HepG2 (cell line): Measurements from ENCODE around the gene WDR6.

ENCODE experiments used
- DNMT1 ChIP-seq: sonication (generic); formaldehyde crosslinking; IDR thresholded peaks from 2 replicates; pipeline ENCODE4 v1.5.1; 2020; ENCODE audit warnings: mild to moderate bottlenecking, missing genetic modification reagents
- NR2F6 ChIP-seq, 2 experiments: IDR thresholded peaks; 2 replicates each; pipeline ENCODE4 v1.6.1; 2016; ENCODE audit warnings: antibody characterized with exemption in 1 of 2, mild to moderate bottlenecking in 1 of 2
- RELA ChIP-seq: sonication (generic); formaldehyde crosslinking; IDR thresholded peaks from 2 replicates; pipeline ENCODE4 v1.4.0; 2020; ENCODE audit warnings: missing genetic modification reagents
- SMAD1 ChIP-seq: sonication (generic); formaldehyde crosslinking; IDR thresholded peaks from 2 replicates; pipeline ENCODE4 v1.4.0; 2020; ENCODE audit warnings: missing genetic modification reagents, low read depth, mild to moderate bottlenecking, borderline replicate concordance
- TMF1 ChIP-seq: sonication (generic); formaldehyde crosslinking; IDR thresholded peaks from 2 replicates; pipeline ENCODE4 v1.8.1; 2022; ENCODE audit warnings: low read depth, missing genetic modification reagents
- ZFP1 ChIP-seq: IDR thresholded peaks from 2 replicates; pipeline ENCODE4 v1.6.1; 2016
- ZNF501 ChIP-seq: sonication (generic); formaldehyde crosslinking; IDR thresholded peaks from 2 replicates; pipeline ENCODE4 v1.5.1; 2020; ENCODE audit warnings: mild to moderate bottlenecking, moderate library complexity, missing genetic modification reagents
- ZNF589 ChIP-seq: sonication (generic); formaldehyde crosslinking; conservative IDR thresholded peaks from 2 replicates; pipeline ENCODE4 v1.8.0; 2022; ENCODE audit warnings: mild to moderate bottlenecking, moderate library complexity, missing genetic modification reagents
- TF ChIP-seq, protein P1 (sequence below): sonication (generic); formaldehyde crosslinking; IDR thresholded peaks from 2 replicates; pipeline ENCODE4 v1.5.0; 2020; ENCODE audit warnings: mild to moderate bottlenecking, missing genetic modification reagents, moderate library complexity

- TF ChIP-seq DNMT1 (CRISPR knock-in tag), result no peak
- TF ChIP-seq NR2F6 (IDR thresholded peaks at IDR 0.05), result no peak
- TF ChIP-seq NR2F6 (CRISPR knock-in tag; IDR thresholded peaks at IDR 0.05), result no peak
- no peak for TF ChIP-seq TMF1 (CRISPR knock-in tag)
- no peak for TF ChIP-seq ZNF501 (CRISPR knock-in tag)
- TF ChIP-seq, protein P1, sequence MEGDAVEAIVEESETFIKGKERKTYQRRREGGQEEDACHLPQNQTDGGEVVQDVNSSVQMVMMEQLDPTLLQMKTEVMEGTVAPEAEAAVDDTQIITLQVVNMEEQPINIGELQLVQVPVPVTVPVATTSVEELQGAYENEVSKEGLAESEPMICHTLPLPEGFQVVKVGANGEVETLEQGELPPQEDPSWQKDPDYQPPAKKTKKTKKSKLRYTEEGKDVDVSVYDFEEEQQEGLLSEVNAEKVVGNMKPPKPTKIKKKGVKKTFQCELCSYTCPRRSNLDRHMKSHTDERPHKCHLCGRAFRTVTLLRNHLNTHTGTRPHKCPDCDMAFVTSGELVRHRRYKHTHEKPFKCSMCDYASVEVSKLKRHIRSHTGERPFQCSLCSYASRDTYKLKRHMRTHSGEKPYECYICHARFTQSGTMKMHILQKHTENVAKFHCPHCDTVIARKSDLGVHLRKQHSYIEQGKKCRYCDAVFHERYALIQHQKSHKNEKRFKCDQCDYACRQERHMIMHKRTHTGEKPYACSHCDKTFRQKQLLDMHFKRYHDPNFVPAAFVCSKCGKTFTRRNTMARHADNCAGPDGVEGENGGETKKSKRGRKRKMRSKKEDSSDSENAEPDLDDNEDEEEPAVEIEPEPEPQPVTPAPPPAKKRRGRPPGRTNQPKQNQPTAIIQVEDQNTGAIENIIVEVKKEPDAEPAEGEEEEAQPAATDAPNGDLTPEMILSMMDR (CRISPR knock-in tag), result no peak
- no peak for TF ChIP-seq ZNF589
- TF ChIP-seq RELA (CRISPR knock-in tag), result no peak; the same call in 1 of the 2 replicates
- TF ChIP-seq ZFP1, result no peak
- TF ChIP-seq SMAD1 (CRISPR knock-in tag), result no peak
Observed at GRCh38 chr3:49018707-49019006, 11.5 kb downstream of the WDR6 start.
